GM18870 (cell line): ENCODE data around the gene CRYBG3.
A peak's percentile ranks its signal among the peaks of the same experiment; 100 is the strongest.
"Not testable (repeated sequence)": the region's sequence is repeated elsewhere in the genome, so short reads cannot be mapped to it uniquely, and the experiment has no call there.

Experiments used
- ATAC-seq: cut with Tn5 transposase; IDR thresholded peaks from one replicate; pipeline ENCODE4 v1.9.1; 2021; ENCODE audit warnings: moderate library complexity; ENCODE audit not compliant: unreplicated experiment

CRYBG3 gene

DNA sequence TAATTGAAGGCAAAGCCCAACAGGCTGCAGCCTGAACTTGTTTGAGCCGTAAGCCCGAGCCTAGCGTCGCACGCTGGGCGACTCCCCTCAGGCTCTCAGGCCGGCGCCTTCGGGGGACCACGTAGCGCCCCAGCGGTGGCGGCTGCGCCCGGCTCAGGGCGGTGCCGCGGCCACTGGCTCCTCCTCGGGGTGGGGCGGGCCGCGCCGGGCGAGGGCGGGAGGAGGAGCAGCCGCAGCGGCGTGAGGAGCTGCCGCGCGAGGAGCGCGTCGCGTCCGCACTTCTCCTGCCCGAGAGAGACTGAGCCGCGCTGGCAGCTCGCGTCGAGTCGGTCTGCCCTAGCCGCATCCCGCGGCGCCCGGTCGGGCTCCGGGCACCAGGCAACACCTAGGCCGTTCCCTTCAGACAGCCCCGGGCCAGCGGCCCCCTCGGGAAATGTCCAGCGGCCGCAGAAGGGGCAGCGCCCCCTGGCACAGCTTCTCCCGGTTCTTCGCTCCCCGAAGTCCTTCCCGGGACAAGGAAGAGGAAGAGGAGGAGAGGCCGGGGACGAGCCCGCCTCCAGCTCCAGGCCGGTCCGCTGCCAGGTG lies at the start of gene CRYBG3:
TSS of gene CRYBG3 (plus strand) at position 238 of the 585 bp plus-strand sequence. CDS start at position 434, 196 bp downstream.
- ATAC-seq: peak; percentile 90

DNA sequence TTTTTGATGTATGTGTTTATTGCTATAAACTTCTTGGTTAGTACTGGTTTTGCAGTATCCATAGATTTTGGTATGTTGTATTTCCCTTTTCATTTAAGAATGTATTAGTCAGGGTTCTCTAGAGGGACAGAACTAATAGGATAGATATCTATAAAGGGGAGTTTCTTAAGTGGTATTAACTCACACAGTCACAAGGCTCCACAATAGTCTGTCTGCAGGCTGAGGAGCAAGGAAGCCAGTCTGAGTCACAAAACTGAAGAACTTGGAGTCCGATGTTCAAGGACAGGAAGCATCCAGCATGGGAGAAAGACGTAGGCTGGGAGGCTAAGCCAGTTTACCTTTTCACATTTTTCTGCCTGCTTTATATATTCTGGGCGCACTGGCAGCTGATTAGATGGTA lies 48.9 kb upstream of the CRYBG3 start:
- no peak for ATAC-seq

DNA sequence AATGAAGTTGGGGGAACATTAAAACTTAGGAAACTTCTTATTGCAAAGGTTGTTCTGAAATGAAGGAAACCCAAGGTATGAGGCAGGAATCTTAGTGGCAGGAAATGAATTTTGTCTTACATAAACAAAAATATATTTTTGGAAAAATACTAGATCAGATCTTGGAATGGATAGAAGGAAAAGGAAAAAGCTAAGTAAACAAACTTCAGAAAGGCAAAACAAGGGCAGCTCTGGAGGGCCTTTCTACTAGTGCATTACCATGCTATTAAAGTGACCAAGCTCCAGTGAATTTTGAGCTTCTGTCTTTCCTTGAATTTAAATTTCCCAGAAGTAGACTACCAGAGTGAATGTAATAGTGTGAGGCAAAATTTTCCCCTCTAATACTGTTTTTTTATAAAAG lies 43.7 kb upstream of the CRYBG3 start:
- ATAC-seq: no peak

DNA sequence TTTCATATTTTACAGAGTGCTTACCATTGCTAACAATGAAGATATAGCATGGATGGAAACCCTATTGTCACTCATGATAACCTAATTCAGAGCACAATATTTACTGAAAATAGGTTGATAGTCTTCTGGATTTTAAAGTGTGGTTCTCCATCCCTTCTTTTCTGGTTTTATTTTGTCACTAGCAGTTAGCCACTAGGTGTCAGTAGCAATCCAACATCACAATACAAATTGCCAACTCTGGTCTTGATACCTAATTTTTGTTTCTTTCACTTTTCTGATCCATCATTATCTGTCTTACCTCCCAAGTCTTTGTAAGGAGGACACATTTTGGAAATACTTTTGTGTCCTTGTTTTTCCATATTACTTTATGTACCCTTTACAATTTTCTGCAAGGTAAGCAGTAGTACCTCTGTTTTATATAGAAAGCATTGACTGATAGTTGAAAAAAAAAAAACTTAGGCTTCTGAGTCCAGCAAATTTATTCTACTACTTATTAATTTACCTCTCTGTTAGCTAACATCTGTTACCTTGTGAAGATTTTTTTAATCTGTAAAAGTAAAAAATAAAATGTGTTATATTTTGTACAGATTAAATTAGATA lies 28.3 kb upstream of the CRYBG3 start:
- ATAC-seq: peak; percentile 71

- no peak for ATAC-seq
Measured at GRCh38 chr3:97795951-97796350, 25.9 kb upstream of the CRYBG3 start.

DNA sequence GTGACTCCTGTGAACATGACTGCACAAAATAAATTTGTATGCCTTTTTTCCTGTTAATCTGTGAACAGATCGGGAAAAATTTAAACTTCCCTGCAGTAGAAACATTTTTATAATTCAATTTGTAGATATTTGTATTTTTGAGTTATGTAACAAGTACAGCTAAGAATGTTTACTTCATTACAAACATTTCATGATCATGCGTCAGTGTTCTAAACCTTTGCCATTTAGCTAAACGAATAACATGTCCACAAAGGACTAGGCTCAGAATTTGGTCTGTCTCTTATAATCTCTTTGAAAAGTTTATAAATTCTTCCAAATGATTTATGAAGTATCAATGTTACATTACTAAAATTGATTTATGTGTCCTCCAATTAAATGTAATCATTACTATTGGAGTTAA lies 17.3 kb upstream of the CRYBG3 start:
- no peak for ATAC-seq

DNA sequence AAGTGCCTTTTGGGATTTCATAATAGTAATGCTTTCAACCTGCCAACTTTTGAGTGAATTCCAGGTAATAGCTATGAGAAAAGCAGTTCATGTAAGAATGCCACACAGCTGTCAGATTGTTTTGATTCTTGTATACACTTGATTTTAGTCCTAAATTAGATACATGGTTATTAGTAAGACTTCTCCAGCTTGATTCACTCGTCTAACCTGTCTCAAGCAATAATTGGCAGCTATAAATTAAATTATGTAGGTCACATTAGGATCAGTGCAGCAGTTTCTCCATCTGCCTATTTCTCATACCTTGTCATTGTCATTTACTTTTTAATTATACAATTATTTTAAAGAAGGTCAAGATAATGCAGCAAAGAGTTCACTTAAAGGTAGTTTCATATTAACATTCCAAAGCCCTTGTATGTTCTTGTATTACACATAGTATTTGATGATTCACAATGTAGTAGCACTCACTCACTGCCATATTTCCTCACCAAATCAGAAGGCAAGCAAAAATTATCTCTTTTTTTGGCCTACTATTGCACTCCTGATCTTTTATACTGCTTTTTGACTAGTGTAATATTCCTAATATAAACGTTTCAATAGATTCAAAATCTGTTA lies 10.9 kb upstream of the CRYBG3 start:
- no peak for ATAC-seq

- no peak for ATAC-seq
Measured at GRCh38 chr3:97815149-97815917, 6.5 kb upstream of the CRYBG3 start.

DNA sequence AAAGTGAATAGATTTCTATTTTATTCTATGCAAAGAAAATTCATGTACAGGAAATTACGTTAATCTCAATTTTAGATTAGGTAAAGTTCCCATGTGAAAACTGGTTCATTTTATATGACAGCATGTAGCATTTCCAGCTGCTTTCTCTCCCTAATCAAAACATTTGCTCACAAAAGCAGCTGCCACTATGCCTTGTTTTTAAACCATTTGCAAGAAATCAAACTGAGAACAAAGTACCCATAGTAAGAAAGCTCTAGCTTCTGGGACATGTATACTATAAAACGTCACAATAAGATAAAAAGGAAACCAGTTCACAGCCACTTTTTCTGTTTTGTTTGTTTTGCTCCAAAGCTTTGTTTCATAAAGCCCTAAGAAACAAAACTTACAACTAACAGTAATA lies 5.0 kb upstream of the CRYBG3 start:
- ATAC-seq: no peak

GRCh38 chr3:97817965-97818364 lies 3.8 kb upstream of the CRYBG3 start:
- ATAC-seq: no peak

- ATAC-seq: no peak
Measured at GRCh38 chr3:97820780-97821179, 1.0 kb upstream of the CRYBG3 start.

- peak; percentile 71 for ATAC-seq
Measured at GRCh38 chr3:97821287-97821773, 481 bp upstream of the CRYBG3 start.

GRCh38 chr3:97822359-97822775 lies 556 bp downstream of the CRYBG3 start:
- ATAC-seq: peak; percentile 20

- ATAC-seq: no peak
Measured at GRCh38 chr3:97823046-97824004, 1.5 kb downstream of the CRYBG3 start.

- ATAC-seq: no peak
Measured at GRCh38 chr3:97825101-97825500, 3.3 kb downstream of the CRYBG3 start.

GRCh38 chr3:97827741-97828471 lies 6.1 kb downstream of the CRYBG3 start:
- ATAC-seq: no peak

GRCh38 chr3:97829198-97829597 lies 7.4 kb downstream of the CRYBG3 start:
- ATAC-seq: no peak

- ATAC-seq: no peak
Measured at GRCh38 chr3:97830638-97831037, 8.8 kb downstream of the CRYBG3 start.

DNA sequence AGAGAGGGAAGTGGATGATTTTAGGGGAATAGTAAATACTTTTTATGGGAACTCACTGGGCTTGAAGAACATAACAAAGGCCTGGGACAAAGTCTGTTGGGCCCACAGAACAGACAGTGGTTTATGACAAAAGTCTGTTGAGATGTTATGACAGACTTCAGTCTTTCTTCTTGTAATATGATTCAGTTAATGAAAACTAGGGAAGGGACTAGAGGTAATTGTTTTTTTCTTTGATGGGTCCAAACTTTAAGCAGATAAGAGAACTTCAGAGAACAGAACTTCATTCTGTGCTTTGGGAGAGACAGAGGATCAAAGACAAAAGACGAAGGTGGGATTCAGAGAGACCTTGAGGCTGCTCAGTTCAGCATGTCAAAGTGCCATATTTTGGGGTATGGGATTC lies 9.3 kb downstream of the CRYBG3 start:
- no peak for ATAC-seq

DNA sequence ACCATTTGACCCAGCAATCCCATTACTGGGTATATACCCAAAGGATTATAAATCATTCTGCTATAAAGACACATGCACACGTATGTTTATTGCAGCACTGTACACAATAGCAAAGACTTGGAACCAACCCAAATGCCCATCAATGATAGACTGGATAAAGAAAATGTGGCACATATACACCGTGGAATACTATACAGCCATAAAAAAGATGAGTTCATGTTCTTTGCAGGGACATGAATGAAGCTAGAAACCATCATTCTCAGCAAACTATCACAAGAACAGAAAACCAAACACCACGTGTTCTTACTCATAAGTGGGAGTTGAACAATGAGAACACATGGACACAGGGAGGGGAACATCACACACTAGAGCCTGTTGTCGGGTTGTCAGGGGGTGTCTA lies 11.4 kb downstream of the CRYBG3 start:
- ATAC-seq: not testable (repeated sequence)
